Mammary epithelial cell (primary cell): ENCODE data around the gene IPO9.

Experiments used
- EZH2 ChIP-seq: IDR thresholded peaks from 2 replicates; pipeline ENCODE4 v1.6.1; 2012; ENCODE audit warnings: low read length, inconsistent platforms, borderline replicate concordance
- TF ChIP-seq, protein P1 (sequence below), 2 donors: IDR thresholded peaks in 1 of 2; conservative IDR thresholded peaks in 1 of 2; 2 replicates each; pipeline ENCODE4 v1.5.1; 2011 to 2012; ENCODE audit warnings: inconsistent platforms in 2 of 2, low read length in 2 of 2, mild to moderate bottlenecking in 2 of 2, control low read depth in 1 of 2, low read depth in 1 of 2; ENCODE audit not compliant: insufficient read depth in 1 of 2; ENCODE audit errors: extremely low read depth in 1 of 2

DNA sequence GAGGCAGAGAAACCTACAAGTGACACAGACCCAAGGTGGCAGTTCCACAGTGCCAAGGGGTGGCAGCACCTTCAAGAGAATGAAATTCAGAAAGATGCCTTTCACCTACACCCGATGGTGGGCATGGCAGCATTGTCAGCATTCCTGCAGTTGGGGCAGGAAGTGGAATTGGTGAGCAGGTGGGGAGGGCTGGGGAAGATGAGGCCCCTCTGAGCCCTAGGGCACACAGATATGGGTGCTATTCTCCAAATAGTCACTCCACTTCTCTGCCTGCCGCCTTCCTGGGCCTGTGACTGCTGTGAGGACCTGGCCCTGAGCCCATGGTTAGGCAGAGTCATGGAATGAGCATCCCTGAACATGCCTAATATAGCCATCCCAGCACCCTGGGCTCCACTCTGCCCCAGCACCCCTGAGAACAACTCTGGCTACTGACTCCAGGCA lies 68.0 kb downstream of the IPO9 start:
- TF ChIP-seq, protein P1, sequence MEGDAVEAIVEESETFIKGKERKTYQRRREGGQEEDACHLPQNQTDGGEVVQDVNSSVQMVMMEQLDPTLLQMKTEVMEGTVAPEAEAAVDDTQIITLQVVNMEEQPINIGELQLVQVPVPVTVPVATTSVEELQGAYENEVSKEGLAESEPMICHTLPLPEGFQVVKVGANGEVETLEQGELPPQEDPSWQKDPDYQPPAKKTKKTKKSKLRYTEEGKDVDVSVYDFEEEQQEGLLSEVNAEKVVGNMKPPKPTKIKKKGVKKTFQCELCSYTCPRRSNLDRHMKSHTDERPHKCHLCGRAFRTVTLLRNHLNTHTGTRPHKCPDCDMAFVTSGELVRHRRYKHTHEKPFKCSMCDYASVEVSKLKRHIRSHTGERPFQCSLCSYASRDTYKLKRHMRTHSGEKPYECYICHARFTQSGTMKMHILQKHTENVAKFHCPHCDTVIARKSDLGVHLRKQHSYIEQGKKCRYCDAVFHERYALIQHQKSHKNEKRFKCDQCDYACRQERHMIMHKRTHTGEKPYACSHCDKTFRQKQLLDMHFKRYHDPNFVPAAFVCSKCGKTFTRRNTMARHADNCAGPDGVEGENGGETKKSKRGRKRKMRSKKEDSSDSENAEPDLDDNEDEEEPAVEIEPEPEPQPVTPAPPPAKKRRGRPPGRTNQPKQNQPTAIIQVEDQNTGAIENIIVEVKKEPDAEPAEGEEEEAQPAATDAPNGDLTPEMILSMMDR (conservative IDR thresholded peaks at IDR 0.05 in 1 of 2, IDR thresholded peaks at IDR 0.05 in 1 of 2; ENCODE audit: extremely low read depth in 1 of 2, insufficient read depth in 1 of 2, low read depth in 1 of 2, low read length in 2 of 2) = peak in 1 of 2 donors; percentile 45
- no peak for TF ChIP-seq EZH2
